K562 (cell line): ENCODE data around the gene CRAMP1. TPM values are rescaled to one million over a fixed set of nuclear protein-coding genes. Genes with fewer than 3 reads are reported as not detected.

Experiments
- ATAC-seq: fragments of 200-7000 bp; cut with Tn5 transposase; 3 replicates; pipeline ENCODE4 v1.9.1; 2020; ENCODE audit warnings: moderate library complexity
- BruUV-seq: library from RNA; stranded (reverse); fragments of 400-500 nt; replicated peaks from 2 replicates; lab custom pipeline; 2021; lab: Mats Ljungman, UMichigan
- CTCF ChIA-PET: fragments of 300-600 bp; formaldehyde crosslinking; extraction: SDS; loops from one replicate; lab custom pipeline; 2021; ENCODE audit warnings: low intra/inter-chr PET ratio; lab: Yijun Ruan, JAX
- POLR2A ChIA-PET: fragments of 300-600, 350-650 bp; sonication (Branson Sonifier 250); formaldehyde crosslinking; extraction: SDS; loops from one replicate; lab custom pipeline; 2021; ENCODE audit warnings: antibody characterized with exemption, inconsistent platforms; lab: Yijun Ruan, JAX
- DNase-seq, 4 experiments: peaks; one replicate each; pipeline versions ENCODE4 v3.0.0 to v3.0.0-alpha.2; 2011 to 2018; ENCODE audit warnings: low spot score in 3 of 4, mixed read lengths in 3 of 4; ENCODE audit errors: extremely low read depth in 1 of 4
- FAIRE-seq: peaks from 2 replicates; lab custom pipeline; 2011; peaks lifted over from hg19 to GRCh38; lab: Jason Lieb, UNC
- H2AFZ ChIP-seq: 2 replicates; pipeline ENCODE4 v1.6.0; 2011; ENCODE audit warnings: low read depth, low read length, control low read depth, inconsistent platforms
- H3K27ac ChIP-seq: fragments of 200-600 bp; 3 replicates; pipeline ENCODE4 v1.8.0; 2011; ENCODE audit warnings: low read depth, mild to moderate bottlenecking, control low read depth, inconsistent platforms, low read length, moderate library complexity, mixed read lengths; ENCODE audit errors: extremely low read depth
- H3K27me3 ChIP-seq, 2 experiments: fragments of 300-600 bp in 1 of 2; 2 replicates in 1 of 2; 3 replicates in 1 of 2; pipeline versions ENCODE4 v1.6.0 to v1.8.0; 2011; ENCODE audit warnings: inconsistent platforms in 2 of 2, low read length in 2 of 2, mild to moderate bottlenecking in 1 of 2, mixed read lengths in 1 of 2, moderate library complexity in 1 of 2; ENCODE audit not compliant: control insufficient read depth in 2 of 2, insufficient read depth in 2 of 2
- H3K36me3 ChIP-seq: fragments of 300-600 bp; 3 replicates; pipeline ENCODE4 v1.8.0; 2011; ENCODE audit warnings: mild to moderate bottlenecking, low read length, inconsistent platforms; ENCODE audit not compliant: control insufficient read depth, insufficient read depth
- H3K4me1 ChIP-seq, 2 experiments: fragments of 200-600 bp in 1 of 2; replicated peaks in 1 of 2; 2 replicates in 1 of 2; 3 replicates in 1 of 2; pipeline versions ENCODE4 v1.5.1 to v1.8.0; 2011; ENCODE audit warnings: inconsistent platforms in 2 of 2, low read length in 2 of 2, mild to moderate bottlenecking in 1 of 2, mixed read lengths in 1 of 2, moderate library complexity in 1 of 2; ENCODE audit not compliant: control insufficient read depth in 2 of 2, insufficient read depth in 2 of 2
- H3K4me2 ChIP-seq: 2 replicates; pipeline ENCODE4 v1.6.1; 2011; ENCODE audit warnings: low read length, control low read depth, inconsistent platforms, mixed read lengths; ENCODE audit not compliant: insufficient read depth
- H3K4me3 ChIP-seq: fragments of 200-600 bp; sonication (generic), shearing (Covaris generic); 2 replicates; pipeline ENCODE4 v1.5.1; 2016; ENCODE audit warnings: control low read depth, inconsistent platforms
- H3K79me2 ChIP-seq: fragments of 200-600 bp; 3 replicates; pipeline ENCODE4 v1.8.0; 2011; ENCODE audit warnings: low read length, inconsistent platforms; ENCODE audit not compliant: control insufficient read depth, insufficient read depth
- H3K9ac ChIP-seq, 2 experiments: 2 replicates each; pipeline versions ENCODE4 v1.6.0 to v1.6.1; 2011; ENCODE audit warnings: low read depth in 2 of 2, low read length in 2 of 2, control low read depth in 1 of 2, inconsistent platforms in 1 of 2, mild to moderate bottlenecking in 1 of 2, mixed read lengths in 1 of 2; ENCODE audit not compliant: insufficient read depth in 1 of 2
- H3K9me1 ChIP-seq: one replicate; pipeline ENCODE4 v1.6.0; 2011; ENCODE audit warnings: inconsistent platforms, mild to moderate bottlenecking, low read length, moderate library complexity; ENCODE audit not compliant: control insufficient read depth, insufficient read depth
- H3K9me3 ChIP-seq: replicated peaks from 2 replicates; pipeline ENCODE4 v1.5.1; 2011; ENCODE audit warnings: low read depth, low read length, inconsistent platforms; ENCODE audit not compliant: control insufficient read depth, insufficient read depth
- H4K20me1 ChIP-seq: replicated peaks from 2 replicates; pipeline ENCODE4 v1.6.1; 2011; ENCODE audit warnings: low read length, inconsistent platforms, mixed read lengths; ENCODE audit not compliant: control insufficient read depth, insufficient read depth
- BRD9 ChIP-seq: fragments of 450-650 bp; IDR thresholded peaks from 2 replicates; pipeline ENCODE4 v1.6.1; 2018; ENCODE audit warnings: low read depth; ENCODE audit not compliant: partially characterized antibody
- E2F3 ChIP-seq: fragments of 250-450 bp; sonication (Bioruptor Pico); IDR thresholded peaks from 2 replicates; pipeline ENCODE4 v1.4.0; 2020; ENCODE audit warnings: mild to moderate bottlenecking
- HDAC3 ChIP-seq: fragments of 450-650 bp; IDR thresholded peaks from 2 replicates; pipeline ENCODE4 v1.6.1; 2018; ENCODE audit warnings: borderline replicate concordance, mild to moderate bottlenecking, moderate library complexity; ENCODE audit not compliant: partially characterized antibody
- HNRNPUL1 ChIP-seq: fragments of 200-400 bp; formaldehyde crosslinking; IDR thresholded peaks from 2 replicates; pipeline ENCODE4 v1.6.1; 2017; ENCODE audit warnings: low read length
- ID3 ChIP-seq, 2 experiments: fragments of 250-450 bp in 1 of 2; fragments of 450-650 bp in 1 of 2; sonication (Bioruptor Pico) in 1 of 2; IDR thresholded peaks; 2 replicates each; pipeline versions ENCODE4 v1.6.1 to v1.8.0; 2016 to 2021; ENCODE audit warnings: mild to moderate bottlenecking in 2 of 2, moderate library complexity in 2 of 2, missing compliant biosample characterization in 1 of 2, missing genetic modification characterization in 1 of 2
- MLX ChIP-seq, 2 experiments: fragments of 450-650 bp in 1 of 2; sonication (generic) in 1 of 2; formaldehyde crosslinking; conservative IDR thresholded peaks; 2 replicates each; pipeline versions ENCODE4 v1.4.0 to v1.8.1; 2020 to 2022; ENCODE audit warnings: mild to moderate bottlenecking in 1 of 2, missing genetic modification reagents in 1 of 2
- TEAD2 ChIP-seq: fragments of 450-650 bp; IDR thresholded peaks from 2 replicates; pipeline ENCODE4 v1.6.1; 2016; ENCODE audit warnings: missing genetic modification characterization, control low read depth, missing compliant biosample characterization
- TFE3 ChIP-seq: fragments of 450-650 bp; formaldehyde crosslinking; IDR thresholded peaks from 2 replicates; pipeline ENCODE4 v1.4.0; 2020; ENCODE audit warnings: mild to moderate bottlenecking, mixed read lengths
- TOE1 ChIP-seq, 2 experiments: fragments of 450-650 bp in 1 of 2; sonication (generic) in 1 of 2; formaldehyde crosslinking in 1 of 2; IDR thresholded peaks; 2 replicates each; pipeline versions ENCODE4 v1.7.1 to v1.8.0; 2016 to 2022; ENCODE audit warnings: borderline replicate concordance in 2 of 2, mild to moderate bottlenecking in 2 of 2, antibody characterized with exemption in 1 of 2, inconsistent platforms in 1 of 2, low read depth in 1 of 2, missing genetic modification reagents in 1 of 2, moderate library complexity in 1 of 2
- ZNF444 ChIP-seq: fragments of 250-450 bp; sonication (Bioruptor Pico); IDR thresholded peaks from 2 replicates; pipeline ENCODE4 v1.4.0; 2020; ENCODE audit warnings: mild to moderate bottlenecking, moderate library complexity
- ZNF586 ChIP-seq: fragments of 450-650 bp; formaldehyde crosslinking; conservative IDR thresholded peaks from 2 replicates; pipeline ENCODE4 v1.4.0; 2020; ENCODE audit warnings: mild to moderate bottlenecking, moderate library complexity
- WGBS: fragments of 100-300 bp; shearing (Covaris generic); methylation state at CpG from one replicate; pipeline ENCODE4 v1.1.6; 2016; ENCODE audit warnings: low coverage, mixed read lengths; ENCODE audit not compliant: insufficient coverage; ENCODE audit errors: missing lambda C conversion rate; 5-methylcytosine and 5-hydroxymethylcytosine counted together
- in situ Hi-C: fragments of 300-500 bp; cut with MboI; formaldehyde crosslinking; loops from 4 replicates; pipeline ENCODE4 v1.15.0; 2018; ENCODE audit warnings: inconsistent platforms, mixed read lengths
- intact Hi-C: fragments of 100-400 bp; cut with micrococcal nuclease; formaldehyde crosslinking; loops from 2 replicates; pipeline ENCODE4 v1.14.2; 2022
- polyA plus RNA-seq, 8 experiments: library from polyadenylated mRNA; depleted of rRNA in 4 of 8; stranded (reverse) in 5 of 8; unstranded in 3 of 8; fragments of >200 nt; fragmentation: Nextera tagmentation in 2 of 8; fragmentation: Illumina TruSeq in 1 of 8; extraction: Ambion mirVana in 2 of 8; extraction: Trizol in 1 of 8; gene quantifications; 2 replicates each; pipeline versions ENCODE4 v1.2.1 to v1.2.3, GENCODE V29; 2011 to 2014; ENCODE audit warnings: inconsistent platforms in 1 of 8, missing spikeins in 1 of 8
- total RNA-seq, 7 experiments: library from RNA; depleted of rRNA in 6 of 7; stranded (reverse); fragments of >200 nt in 6 of 7; fragmentation: Illumina TruSeq in 2 of 7; extraction: Trizol in 2 of 7; gene quantifications; 2 replicates each; pipeline versions ENCODE4 v1.2.1 to v1.2.3, GENCODE V29; 2011 to 2021; ENCODE audit warnings: low replicate concordance in 1 of 7

Gene CRAMP1
- total and polyA plus RNA-seq, 9 of the 15 experiments (the other 6 are each of a cell fraction or from before 2014, with no cell fraction given): 0.52 to 20.8 (median 7.5) TPM

- in situ Hi-C loops: no loop called here
- no peak for ATAC-seq
- H4K20me1 ChIP-seq: peaks cover 3% of the 10 kb centered on the region; the same call in 1 of the 2 replicates
- H3K4me3 ChIP-seq: no peak overlapping the region
- no peak overlapping the region for H3K27ac ChIP-seq
- TF ChIP-seq TOE1 (IDR thresholded peaks at IDR 0.05; ENCODE audit: borderline replicate concordance) (no peak), TOE1 (CRISPR knock-in tag; IDR thresholded peaks at IDR 0.05; ENCODE audit: borderline replicate concordance, low read depth) (no peak), ZNF586 (CRISPR knock-in tag) (no peak), TEAD2 (tag) (no peak), HDAC3 (no peak), ZNF444 (CRISPR knock-in tag) (no peak), MLX (CRISPR knock-in tag; conservative IDR thresholded peaks at IDR 0.05) (no peak), TFE3 (no peak), ID3 (CRISPR knock-in tag; IDR thresholded peaks at IDR 0.05) (no peak), ID3 (tag; IDR thresholded peaks at IDR 0.05) (no peak), HNRNPUL1 (no peak), E2F3 (CRISPR knock-in tag) (no peak), BRD9 (no peak)
- TF ChIP-seq, all 486 proteins: peak for 0
- ChIA-PET POLR2A (interaction anchor here (0.5 to 1.3 kb wide), 4 partner anchors 9 to 836 kb away, joined by 3 to 7 read pairs (median 4); partner anchors contain the start of genes CRAMP1 and IFT140), CTCF (no interaction called here)
- Histone ChIP-seq H3K4me1 (peaks cover 1 to 3% of the 10 kb centered on the region in 2 experiments; a peak in 1 of 5 replicates), H2AFZ (no peak overlapping the region), H3K27me3 (no peaks in the 10 kb centered on the region), H3K9me3 (no peaks in the 10 kb centered on the region), H3K36me3 (peaks cover 82% of the 10 kb centered on the region), H3K79me2 (peaks cover 72% of the 10 kb centered on the region), H3K9me1 (no peaks in the 10 kb centered on the region), H3K4me2 (no peak overlapping the region), H3K9ac (peak overlapping the region in 1 of 2 experiments; percentile 19; a peak in 1 of 4 replicates)
- BruUV-seq: no TSS peak
- intact Hi-C loops: no loop called here
- no peak for DNase-seq
- WGBS: 86% methylated on average over 7 of the region's 9 CpGs
- FAIRE-seq: no peak
Measured at GRCh38 chr16:1620391-1620790, 8.2 kb downstream of the CRAMP1 start.
